ENCODE data around the gene MSMP. TPM values are rescaled to one million over a fixed set of nuclear protein-coding genes. Genes with fewer than 3 reads are reported as not detected.

MSMP gene
- total RNA-seq, 1 experiment from 2014 or later, result not detected

DNA sequence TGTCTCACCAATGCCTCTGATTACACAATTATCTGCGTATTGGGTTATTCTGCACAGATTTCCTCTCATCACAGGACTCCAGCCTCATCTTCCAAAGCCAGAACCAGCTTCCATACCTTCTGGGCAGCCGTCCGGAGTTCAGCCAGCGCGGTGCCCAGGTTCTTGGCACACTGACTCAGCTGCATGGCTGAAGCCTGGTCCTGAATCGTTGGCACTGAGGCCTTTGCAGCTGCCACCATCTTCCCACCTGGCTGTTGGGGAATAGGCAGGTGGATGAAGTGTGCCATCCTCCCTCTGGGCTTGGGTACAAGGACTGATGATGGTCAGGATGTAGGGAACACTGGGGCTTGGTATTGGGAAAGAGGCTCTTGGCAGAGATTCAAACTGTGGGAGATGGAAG is 40.0 kb downstream of the MSMP start:
- ChIA-PET POLR2A (ENCODE audit: low non-redundant PET) (no interaction called here), CTCF (no interaction called here)
- Histone ChIP-seq H3K27me3 (replicated peaks; ENCODE audit: insufficient read depth, low read depth, low read length, poor library complexity) (no peaks in the 10 kb centered on the region), H3K9me3 (ENCODE audit: low read depth, low read length, poor library complexity, severe bottlenecking) (no peaks in the 10 kb centered on the region), H3K4me1 (ENCODE audit: insufficient read depth, low read length, poor library complexity, severe bottlenecking) (no peaks in the 10 kb centered on the region), H3K4me3 (ENCODE audit: low read depth, low read length, poor library complexity, severe bottlenecking) (no peak overlapping the region), H3K36me3 (ENCODE audit: insufficient read depth, low read length, poor library complexity, severe bottlenecking) (peaks cover 88% of the 10 kb centered on the region), H3K27ac (ENCODE audit: low read depth, low read length, poor library complexity, severe bottlenecking) (no peak overlapping the region)
- DNase-seq (ENCODE audit: low spot score), result no peak
- no peak for TF ChIP-seq EZH2 (IDR thresholded peaks at IDR 0.05; ENCODE audit: borderline replicate concordance, low read depth, low read length, poor library complexity, severe bottlenecking)
- TF ChIP-seq, protein P1, sequence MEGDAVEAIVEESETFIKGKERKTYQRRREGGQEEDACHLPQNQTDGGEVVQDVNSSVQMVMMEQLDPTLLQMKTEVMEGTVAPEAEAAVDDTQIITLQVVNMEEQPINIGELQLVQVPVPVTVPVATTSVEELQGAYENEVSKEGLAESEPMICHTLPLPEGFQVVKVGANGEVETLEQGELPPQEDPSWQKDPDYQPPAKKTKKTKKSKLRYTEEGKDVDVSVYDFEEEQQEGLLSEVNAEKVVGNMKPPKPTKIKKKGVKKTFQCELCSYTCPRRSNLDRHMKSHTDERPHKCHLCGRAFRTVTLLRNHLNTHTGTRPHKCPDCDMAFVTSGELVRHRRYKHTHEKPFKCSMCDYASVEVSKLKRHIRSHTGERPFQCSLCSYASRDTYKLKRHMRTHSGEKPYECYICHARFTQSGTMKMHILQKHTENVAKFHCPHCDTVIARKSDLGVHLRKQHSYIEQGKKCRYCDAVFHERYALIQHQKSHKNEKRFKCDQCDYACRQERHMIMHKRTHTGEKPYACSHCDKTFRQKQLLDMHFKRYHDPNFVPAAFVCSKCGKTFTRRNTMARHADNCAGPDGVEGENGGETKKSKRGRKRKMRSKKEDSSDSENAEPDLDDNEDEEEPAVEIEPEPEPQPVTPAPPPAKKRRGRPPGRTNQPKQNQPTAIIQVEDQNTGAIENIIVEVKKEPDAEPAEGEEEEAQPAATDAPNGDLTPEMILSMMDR (conservative IDR thresholded peaks at IDR 0.05; ENCODE audit: low read depth, low read length), result no peak
- BruUV-seq (replicated peaks), result no TSS peak
- intact Hi-C loops (cut with micrococcal nuclease; ENCODE audit: unreplicated experiment), result no loop called here

DNA sequence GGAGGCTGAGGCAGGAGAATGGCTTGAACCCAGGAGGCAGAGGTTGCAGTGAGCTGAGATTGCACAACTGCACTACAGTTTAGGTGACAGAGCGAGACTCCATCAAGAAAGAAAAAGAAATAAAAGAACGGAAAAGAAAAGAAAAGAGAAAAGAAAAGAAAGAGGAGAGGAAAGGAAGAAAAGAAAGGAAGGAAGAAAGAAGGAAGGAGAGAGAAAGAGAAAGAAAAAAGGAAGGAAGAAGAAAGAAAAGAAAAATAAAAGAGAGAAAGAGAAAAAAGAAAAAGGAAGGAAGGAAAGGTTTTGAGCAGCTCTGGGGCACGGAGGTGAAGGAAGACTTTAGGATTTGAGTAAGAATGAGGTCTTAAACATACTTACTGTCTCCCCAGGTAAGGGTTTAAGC is 40.5 kb downstream of the MSMP start:
- H3K27ac ChIP-seq (ENCODE audit: low read depth, low read length, poor library complexity, severe bottlenecking), result no peak overlapping the region
- H3K4me3 ChIP-seq (ENCODE audit: low read depth, low read length, poor library complexity, severe bottlenecking), result no peak overlapping the region
- no peaks in the 10 kb centered on the region for H3K9me3 ChIP-seq (ENCODE audit: low read depth, low read length, poor library complexity, severe bottlenecking)
- ChIA-PET POLR2A (ENCODE audit: low non-redundant PET) (no interaction called here), CTCF (no interaction called here)
- peaks cover 88% of the 10 kb centered on the region for H3K36me3 ChIP-seq (ENCODE audit: insufficient read depth, low read length, poor library complexity, severe bottlenecking)
- no peak for DNase-seq (ENCODE audit: low spot score)
- TF ChIP-seq, protein P1 (conservative IDR thresholded peaks at IDR 0.05; ENCODE audit: low read depth, low read length), result no peak
- no peak for TF ChIP-seq EZH2 (IDR thresholded peaks at IDR 0.05; ENCODE audit: borderline replicate concordance, low read depth, low read length, poor library complexity, severe bottlenecking)
- no peaks in the 10 kb centered on the region for H3K27me3 ChIP-seq (replicated peaks; ENCODE audit: insufficient read depth, low read depth, low read length, poor library complexity)
- BruUV-seq (replicated peaks), result no TSS peak
- no peaks in the 10 kb centered on the region for H3K4me1 ChIP-seq (ENCODE audit: insufficient read depth, low read length, poor library complexity, severe bottlenecking)
- intact Hi-C loops (cut with micrococcal nuclease; ENCODE audit: unreplicated experiment), result no loop called here

DNA sequence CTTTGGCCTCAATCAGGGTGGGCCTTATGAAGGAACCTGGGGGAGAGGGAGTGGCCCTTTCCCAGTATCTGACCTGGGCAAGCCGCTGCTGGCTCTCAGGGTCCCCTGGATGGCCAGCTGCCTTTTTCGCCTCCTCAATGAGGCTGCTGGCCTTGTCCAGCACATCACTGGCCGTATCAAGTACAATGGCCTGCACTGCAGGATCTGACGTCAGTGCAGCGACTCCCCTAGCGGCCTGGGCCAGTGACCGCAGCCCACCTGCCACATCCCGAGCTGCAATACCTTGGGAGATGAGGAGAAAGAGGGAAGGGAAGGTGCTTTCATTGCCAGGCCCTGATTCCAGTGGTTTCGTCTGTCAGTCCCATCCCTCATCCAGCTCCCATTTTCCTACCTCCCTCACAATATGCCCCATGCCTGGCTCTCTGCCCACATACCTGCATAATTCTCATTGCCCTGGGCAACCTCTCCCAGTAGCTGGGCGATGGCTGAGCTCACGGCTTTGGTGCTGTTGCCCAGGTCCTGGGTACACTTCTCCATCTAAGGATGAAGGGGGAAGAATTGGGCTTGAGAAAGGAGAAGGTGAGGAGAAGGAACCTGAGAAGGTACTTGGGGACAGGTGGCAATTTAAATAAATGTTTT is 41.2 kb downstream of the MSMP start:
- BruUV-seq (replicated peaks), result no TSS peak
- Histone ChIP-seq H3K36me3 (ENCODE audit: insufficient read depth, low read length, poor library complexity, severe bottlenecking) (peaks cover 89% of the 10 kb centered on the region), H3K27ac (ENCODE audit: low read depth, low read length, poor library complexity, severe bottlenecking) (no peak overlapping the region), H3K27me3 (replicated peaks; ENCODE audit: insufficient read depth, low read depth, low read length, poor library complexity) (no peaks in the 10 kb centered on the region), H3K4me1 (ENCODE audit: insufficient read depth, low read length, poor library complexity, severe bottlenecking) (no peaks in the 10 kb centered on the region), H3K9me3 (ENCODE audit: low read depth, low read length, poor library complexity, severe bottlenecking) (no peaks in the 10 kb centered on the region), H3K4me3 (ENCODE audit: low read depth, low read length, poor library complexity, severe bottlenecking) (no peak overlapping the region)
- TF ChIP-seq EZH2 (IDR thresholded peaks at IDR 0.05; ENCODE audit: borderline replicate concordance, low read depth, low read length, poor library complexity, severe bottlenecking), result no peak
- TF ChIP-seq, protein P1 (conservative IDR thresholded peaks at IDR 0.05; ENCODE audit: low read depth, low read length), result no peak
- ChIA-PET CTCF (no interaction called here), POLR2A (ENCODE audit: low non-redundant PET) (no interaction called here)
- intact Hi-C loops (cut with micrococcal nuclease; ENCODE audit: unreplicated experiment), result no loop called here
- DNase-seq (ENCODE audit: low spot score), result no peak

Measured in A673 (cell line).